BE2C (cell line): ENCODE measurements around the gene OXNAD1.
"Not testable (repeated sequence)": the region's sequence is repeated elsewhere in the genome, so short reads cannot be mapped to it uniquely, and the experiment has no call there.

Source experiments
- DNase-seq: peaks from one replicate; pipeline ENCODE4 v3.0.0-alpha.2; 2020
- H3K27me3 ChIP-seq: fragments of 250-450 bp; sonication (Bioruptor Pico); 2 replicates; pipeline ENCODE4 v1.5.1; 2020; ENCODE audit warnings: mild to moderate bottlenecking
- H3K36me3 ChIP-seq: fragments of 250-450 bp; sonication (Bioruptor Pico); 2 replicates; pipeline ENCODE4 v1.5.1; 2020; ENCODE audit warnings: mild to moderate bottlenecking
- H3K4me1 ChIP-seq: fragments of 250-450 bp; sonication (Bioruptor Pico); 2 replicates; pipeline ENCODE4 v1.5.1; 2020
- H3K4me3 ChIP-seq: 2 replicates; pipeline ENCODE4 v1.5.1; 2011; ENCODE audit warnings: low read depth, low read length
- H3K9me3 ChIP-seq: fragments of 250-450 bp; sonication (Bioruptor Pico); 2 replicates; pipeline ENCODE4 v1.5.1; 2020
- CTCF ChIP-seq: IDR thresholded peaks from 2 replicates; pipeline ENCODE4 v1.5.1; 2012; ENCODE audit warnings: mild to moderate bottlenecking, low read depth, low read length

Gene OXNAD1

GRCh38 chr3:16308727-16309126, 43.7 kb downstream of the OXNAD1 start:
- Histone ChIP-seq H3K27me3 (no peaks in the 10 kb centered on the region), H3K4me3 (no peak overlapping the region), H3K9me3 (no peaks in the 10 kb centered on the region), H3K36me3 (no peaks in the 10 kb centered on the region), H3K4me1 (no peaks in the 10 kb centered on the region)
- TF ChIP-seq CTCF = no peak
- DNase-seq = no peak

GRCh38 chr3:16309558-16309957, 44.5 kb downstream of the OXNAD1 start:
- no peaks in the 10 kb centered on the region for H3K36me3 ChIP-seq
- H3K27me3 ChIP-seq = no peaks in the 10 kb centered on the region
- no peaks in the 10 kb centered on the region for H3K4me1 ChIP-seq
- DNase-seq = no peak
- H3K4me3 ChIP-seq = no peak overlapping the region
- H3K9me3 ChIP-seq = no peaks in the 10 kb centered on the region
- TF ChIP-seq CTCF = no peak

- H3K4me3 ChIP-seq, H3K27me3 ChIP-seq, DNase-seq, H3K9me3 ChIP-seq, H3K36me3 ChIP-seq, H3K4me1 ChIP-seq: not testable (repeated sequence)
These were observed 45.5 kb downstream of the OXNAD1 start for GRCh38 chr3:16310486-16310885.

GRCh38 chr3:16311960-16312451, 47.0 kb downstream of the OXNAD1 start:
- no peak for DNase-seq
- H3K27me3 ChIP-seq = no peaks in the 10 kb centered on the region
- H3K36me3 ChIP-seq = no peaks in the 10 kb centered on the region
- no peak overlapping the region for H3K4me3 ChIP-seq
- H3K4me1 ChIP-seq = no peaks in the 10 kb centered on the region
- TF ChIP-seq CTCF = no peak
- H3K9me3 ChIP-seq = no peaks in the 10 kb centered on the region

GRCh38 chr3:16313886-16314645, 49.1 kb downstream of the OXNAD1 start:
- no peak for TF ChIP-seq CTCF
- no peaks in the 10 kb centered on the region for H3K27me3 ChIP-seq

GRCh38 chr3:16315623-16316022, 50.6 kb downstream of the OXNAD1 start:
- H3K27me3 ChIP-seq = no peaks in the 10 kb centered on the region

More at GRCh38 chr3:16313886-16314645, 49.1 kb downstream of the OXNAD1 start:
- Histone ChIP-seq H3K4me3 (no peak overlapping the region), H3K9me3 (no peaks in the 10 kb centered on the region), H3K4me1 (no peaks in the 10 kb centered on the region), H3K36me3 (no peaks in the 10 kb centered on the region)
- no peak for DNase-seq

More at GRCh38 chr3:16315623-16316022, 50.6 kb downstream of the OXNAD1 start:
- Histone ChIP-seq H3K4me1 (no peaks in the 10 kb centered on the region), H3K36me3 (no peaks in the 10 kb centered on the region), H3K4me3 (no peak overlapping the region), H3K9me3 (no peaks in the 10 kb centered on the region)
- DNase-seq = no peak
- TF ChIP-seq CTCF = no peak
